ENCODE measurements around the gene SLC5A2. TPM values are rescaled to one million over a fixed set of nuclear protein-coding genes. Genes with fewer than 3 reads are reported as not detected.

The SLC5A2 gene
- total and polyA plus RNA-seq, 7 donors: 0.08 to 0.35 (median 0.26) TPM; not detected in 4

DNA sequence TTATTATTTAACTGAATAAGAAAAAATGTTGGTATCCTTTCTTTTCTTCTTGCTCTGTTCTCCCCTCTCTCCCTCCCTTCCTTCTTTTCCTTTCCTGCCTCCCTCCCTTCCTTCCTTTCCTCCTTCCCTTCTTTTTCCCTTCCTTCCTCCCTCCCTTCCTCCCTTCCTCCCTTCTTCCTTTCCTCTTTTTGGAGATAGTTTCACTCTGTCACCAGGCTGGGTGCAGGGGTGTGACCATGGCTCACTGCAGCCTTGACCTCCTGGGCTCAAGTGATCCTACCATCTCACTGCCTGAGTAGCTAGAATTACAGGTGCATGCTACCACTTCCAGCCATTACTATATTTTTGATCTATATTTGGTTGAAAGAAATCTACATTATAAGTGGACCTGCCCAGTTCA lies 31.0 kb downstream of the SLC5A2 start:
- Histone ChIP-seq H3K27me3 (ENCODE audit: insufficient read depth in 3 of 3, low read length in 2 of 3) (no peaks in the 10 kb centered on the region), H3K4me1 (peaks cover 4% of the 10 kb centered on the region), H3K9me3 (no peaks in the 10 kb centered on the region), H3K36me3 (ENCODE audit: insufficient read depth in 1 of 2, low read depth in 1 of 2) (no peaks in the 10 kb centered on the region), H3K27ac (no peak overlapping the region), H3K4me3 (no peak overlapping the region)
- TF ChIP-seq, protein P1, sequence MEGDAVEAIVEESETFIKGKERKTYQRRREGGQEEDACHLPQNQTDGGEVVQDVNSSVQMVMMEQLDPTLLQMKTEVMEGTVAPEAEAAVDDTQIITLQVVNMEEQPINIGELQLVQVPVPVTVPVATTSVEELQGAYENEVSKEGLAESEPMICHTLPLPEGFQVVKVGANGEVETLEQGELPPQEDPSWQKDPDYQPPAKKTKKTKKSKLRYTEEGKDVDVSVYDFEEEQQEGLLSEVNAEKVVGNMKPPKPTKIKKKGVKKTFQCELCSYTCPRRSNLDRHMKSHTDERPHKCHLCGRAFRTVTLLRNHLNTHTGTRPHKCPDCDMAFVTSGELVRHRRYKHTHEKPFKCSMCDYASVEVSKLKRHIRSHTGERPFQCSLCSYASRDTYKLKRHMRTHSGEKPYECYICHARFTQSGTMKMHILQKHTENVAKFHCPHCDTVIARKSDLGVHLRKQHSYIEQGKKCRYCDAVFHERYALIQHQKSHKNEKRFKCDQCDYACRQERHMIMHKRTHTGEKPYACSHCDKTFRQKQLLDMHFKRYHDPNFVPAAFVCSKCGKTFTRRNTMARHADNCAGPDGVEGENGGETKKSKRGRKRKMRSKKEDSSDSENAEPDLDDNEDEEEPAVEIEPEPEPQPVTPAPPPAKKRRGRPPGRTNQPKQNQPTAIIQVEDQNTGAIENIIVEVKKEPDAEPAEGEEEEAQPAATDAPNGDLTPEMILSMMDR (IDR thresholded peaks at IDR 0.05): no peak
- intact Hi-C loops (cut with DNase I): loop anchor here in 1 of 2 donors (5.0 kb wide), 1 partner anchor 198 kb away; a partner anchor contains a TSS
- DNase-seq (no peak), ATAC-seq (no peak)

DNA sequence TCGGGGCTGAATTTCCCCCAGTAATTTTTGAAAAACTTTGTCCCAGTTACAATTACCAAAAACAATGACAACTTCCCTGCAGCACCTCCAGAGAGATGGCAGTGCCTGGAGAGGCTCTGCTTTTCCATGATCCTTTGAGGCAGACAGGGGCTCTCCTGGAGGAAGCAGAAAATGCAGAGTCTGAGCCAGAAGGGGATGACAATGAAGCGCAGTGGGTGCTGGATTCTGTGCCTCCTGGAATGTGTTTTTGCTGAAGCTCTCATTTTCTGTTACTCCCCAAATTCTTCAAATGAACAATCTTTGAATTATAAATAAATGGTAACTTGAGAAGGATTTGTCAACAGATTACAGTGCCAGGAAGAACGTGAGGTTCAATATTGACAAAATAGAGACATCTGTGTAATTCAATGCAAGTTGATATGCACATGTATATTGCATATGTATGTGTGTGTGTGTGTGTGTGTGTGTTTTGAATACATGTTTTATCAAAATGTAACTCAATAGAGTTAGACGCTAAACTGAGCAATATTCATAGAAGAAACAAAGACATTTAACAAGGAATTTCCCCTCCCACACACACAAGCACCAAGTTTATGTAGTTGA lies 35.0 kb downstream of the SLC5A2 start:
- TF ChIP-seq, protein P1 (IDR thresholded peaks at IDR 0.05): no peak
- Histone ChIP-seq H3K36me3 (ENCODE audit: insufficient read depth in 1 of 2, low read depth in 1 of 2) (no peaks in the 10 kb centered on the region), H3K4me1 (no peaks in the 10 kb centered on the region), H3K27me3 (ENCODE audit: insufficient read depth in 3 of 3, low read length in 2 of 3) (no peaks in the 10 kb centered on the region), H3K4me3 (no peak overlapping the region), H3K9me3 (no peaks in the 10 kb centered on the region), H3K27ac (no peak overlapping the region)
- DNase-seq (no peak), ATAC-seq (no peak)
- intact Hi-C loops (cut with DNase I): no loop called here
- WGBS, 3 donors: 70 to 75% (median 70%) methylated on average over 4 of the region's 4 CpGs

DNA sequence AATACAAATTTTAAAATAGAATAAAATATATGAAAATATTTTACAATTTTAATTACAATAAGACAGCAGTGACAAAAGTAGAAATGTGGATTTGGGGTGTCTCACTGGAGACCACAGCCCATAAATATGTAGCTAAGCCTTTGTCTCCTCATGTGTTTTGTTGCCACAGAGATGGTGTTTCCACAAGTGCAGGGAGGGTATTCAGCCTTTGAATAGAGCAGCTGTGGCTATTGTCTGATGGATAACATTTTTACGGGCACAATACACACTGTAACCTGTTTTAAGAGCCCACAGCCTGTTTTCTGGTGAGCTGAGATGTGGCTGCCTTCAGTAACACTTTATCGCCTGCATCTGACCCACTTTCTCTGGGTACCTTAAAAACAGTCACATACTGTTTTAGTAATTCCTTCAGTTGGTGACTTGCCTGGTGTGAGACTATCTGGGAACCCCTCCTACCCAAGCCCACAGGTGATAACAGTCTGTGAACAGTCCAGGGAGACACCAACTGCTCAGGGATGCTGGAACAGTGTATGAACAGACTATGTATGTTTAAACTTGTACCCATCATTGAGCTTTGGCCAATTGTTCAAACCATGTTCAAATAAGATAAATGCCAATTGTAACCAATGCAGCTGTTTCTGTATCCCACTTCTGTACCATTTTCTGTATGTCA lies 37.0 kb downstream of the SLC5A2 start:
- Histone ChIP-seq H3K27ac (no peak overlapping the region), H3K9me3 (no peaks in the 10 kb centered on the region), H3K36me3 (ENCODE audit: insufficient read depth in 1 of 2, low read depth in 1 of 2) (no peaks in the 10 kb centered on the region), H3K4me3 (no peak overlapping the region), H3K4me1 (no peaks in the 10 kb centered on the region), H3K27me3 (ENCODE audit: insufficient read depth in 3 of 3, low read length in 2 of 3) (no peaks in the 10 kb centered on the region)
- no peak for DNase-seq
- intact Hi-C loops (cut with DNase I): no loop called here
- no peak for ATAC-seq
- TF ChIP-seq, protein P1 (IDR thresholded peaks at IDR 0.05): no peak
- 76 to 91% (median 86%) methylated on average over 2 of the region's 2 CpGs for WGBS, 3 donors

DNA sequence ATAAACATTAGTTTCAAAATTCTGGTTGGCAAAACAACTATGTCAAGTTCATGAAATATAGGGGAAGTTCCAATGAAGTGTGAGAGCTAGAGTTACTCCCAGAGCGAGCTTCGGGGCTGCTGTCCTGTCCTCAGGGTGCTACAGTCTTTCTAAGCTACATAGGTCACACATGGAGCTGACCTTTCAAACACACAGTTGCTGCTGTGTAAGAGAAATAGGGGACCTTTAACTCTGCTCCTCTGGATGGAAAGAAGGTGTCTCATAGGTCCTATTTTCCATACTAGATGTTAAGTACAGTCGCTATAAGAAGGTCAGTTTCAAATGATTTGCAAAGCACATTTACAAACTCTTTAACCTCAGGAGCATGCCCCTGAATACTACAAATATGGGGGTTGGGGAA lies 38.4 kb downstream of the SLC5A2 start:
- DNase-seq (no peak), ATAC-seq (no peak)
- H3K27ac ChIP-seq: no peak overlapping the region
- H3K27me3 ChIP-seq (ENCODE audit: insufficient read depth in 3 of 3, low read length in 2 of 3): no peaks in the 10 kb centered on the region
- no peaks in the 10 kb centered on the region for H3K36me3 ChIP-seq (ENCODE audit: insufficient read depth in 1 of 2, low read depth in 1 of 2)
- no peak overlapping the region for H3K4me3 ChIP-seq
- no peaks in the 10 kb centered on the region for H3K9me3 ChIP-seq
- intact Hi-C loops (cut with DNase I): no loop called here
- TF ChIP-seq, protein P1 (IDR thresholded peaks at IDR 0.05): no peak
- H3K4me1 ChIP-seq: no peaks in the 10 kb centered on the region
- 76 to 93% (median 90%) methylated on average over 3 of the region's 3 CpGs for WGBS, 3 donors

All from psoas muscle (tissue), 8 donors.